Uterine smooth muscle cell (primary cell): ENCODE data around the gene TGFA. TPM values are rescaled to one million over a fixed set of nuclear protein-coding genes. Genes with fewer than 3 reads are reported as not detected.

Source experiments
- total RNA-seq: library from RNA; depleted of rRNA; stranded (reverse); fragments of >200 nt; gene quantifications from 2 replicates; pipeline ENCODE4 v1.2.3, GENCODE V29; 2014

Gene TGFA
- not detected in 2 replicates for total RNA-seq

GRCh38 chr2:70553584-70554337, at the start of gene TGFA:
Gene TGFA (minus strand): TSS chr2:70553826. CDS start chr2:70553767, 59 bp downstream.

Other genes with a start within 250 kb of the TGFA start
- gene ADD2, start 214.4 kb upstream of the TGFA start, total RNA-seq: 0.37 and 0.55 TPM in 2 replicates
- not detected in 2 replicates for gene FIGLA, start 236.8 kb upstream of the TGFA start, total RNA-seq